CMK (cell line): ENCODE data around the gene COMMD4.
"Not testable (repeated sequence)": the region's sequence is repeated elsewhere in the genome, so short reads cannot be mapped to it uniquely, and the experiment has no call there.

Source experiments
- DNase-seq: peaks from one replicate; pipeline ENCODE4 v3.0.0-alpha.2; 2010; ENCODE audit warnings: low read depth

The COMMD4 gene

DNA sequence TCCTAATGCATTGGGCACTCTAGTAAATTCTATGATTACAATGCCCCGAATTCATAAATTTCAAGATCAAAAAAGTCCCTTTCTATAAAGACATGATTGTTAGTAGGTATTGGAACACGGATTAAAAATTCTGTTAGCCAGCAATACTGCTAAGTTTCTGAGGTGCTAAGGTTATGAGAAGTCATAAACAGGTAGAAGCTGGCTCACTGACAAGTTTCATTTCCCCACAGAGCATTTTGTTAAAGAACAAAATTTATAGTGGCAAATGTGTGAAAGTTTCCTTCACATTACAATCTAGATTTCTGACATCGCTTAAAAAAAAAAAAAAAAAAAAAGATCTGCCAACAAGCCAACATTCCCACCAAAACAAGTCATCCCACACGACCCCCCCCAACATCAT is 44.9 kb downstream of the COMMD4 start:
- no peak for DNase-seq

DNA sequence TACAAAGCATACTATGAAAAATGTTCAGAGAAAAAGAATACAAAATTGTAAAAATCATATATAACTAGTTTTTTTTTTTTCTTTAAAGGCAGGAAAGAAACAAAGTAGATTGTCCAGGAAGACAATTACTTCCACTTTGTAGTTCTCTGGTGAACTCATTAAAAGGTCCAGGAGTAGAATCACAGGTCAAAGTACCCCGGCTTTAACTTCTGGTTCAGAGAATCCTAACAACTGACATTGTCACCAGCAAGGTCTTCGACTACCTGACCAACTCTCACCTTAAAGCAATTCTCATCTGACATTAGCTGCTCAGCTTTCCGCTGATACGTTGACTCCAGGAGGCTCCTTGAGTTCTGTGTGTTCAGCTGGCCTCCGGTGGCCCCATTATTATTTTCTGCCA is 48.1 kb downstream of the COMMD4 start:
- not testable (repeated sequence) for DNase-seq
